ENCODE data around the gene ANKRD12. TPM values are rescaled to one million over a fixed set of nuclear protein-coding genes. Genes with fewer than 3 reads are reported as not detected.

The ANKRD12 gene

DNA sequence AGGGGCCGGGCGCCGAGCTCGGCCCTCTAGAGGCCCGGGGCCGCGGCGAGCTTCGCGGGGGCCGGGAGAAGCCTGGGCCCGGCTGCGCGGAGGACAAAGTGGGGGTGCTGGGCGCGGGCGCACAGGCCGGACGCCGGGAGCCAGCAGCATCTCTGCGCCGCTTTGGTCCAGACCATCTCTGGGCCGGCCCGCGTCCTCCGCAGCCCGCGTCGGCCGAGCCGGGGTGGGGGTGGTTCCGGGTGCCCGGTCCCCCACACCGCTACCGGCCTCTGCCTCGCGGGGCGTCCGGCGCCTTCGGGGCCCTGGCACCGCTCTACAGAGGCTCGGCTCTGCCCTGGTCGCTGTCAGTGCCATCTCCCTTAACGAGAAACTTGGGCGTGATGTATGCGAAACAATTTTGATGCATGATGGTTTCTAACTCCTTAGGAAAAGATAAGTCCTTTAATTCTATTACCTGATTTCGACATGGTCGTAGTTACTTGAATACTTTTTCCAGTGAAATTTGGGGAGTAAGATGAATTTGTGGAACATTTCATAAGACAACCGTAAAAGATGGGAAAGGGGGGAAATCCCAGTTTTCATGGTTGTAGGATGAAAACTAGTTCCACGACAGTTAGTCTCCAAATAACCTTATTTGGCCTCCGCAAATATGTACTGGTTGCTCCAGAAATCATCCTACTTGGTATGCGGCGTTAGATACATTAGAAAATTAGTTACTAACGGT is 198.6 kb downstream of the ANKRD12 start:
- Histone ChIP-seq H3K23ac (ENCODE audit: low read depth, low read length, poor library complexity) (peak overlapping the region; percentile 85), H3K9me3 (replicated peaks in 1 of 2; ENCODE audit: control insufficient read depth in 2 of 2, insufficient read depth in 1 of 2, low read depth in 1 of 2, low read length in 2 of 2) (peaks cover 0 to 6% of the 10 kb centered on the region in 2 donors), H2BK12ac (ENCODE audit: low read length) (no peak overlapping the region), H2AFZ (ENCODE audit: low read length) (peak overlapping the region; percentile 96), H2BK5ac (ENCODE audit: low read length) (no peak overlapping the region), H4K91ac (ENCODE audit: low read depth, low read length, poor library complexity) (no peak overlapping the region), H4K8ac (ENCODE audit: low read depth, low read length) (no peak overlapping the region), H3K9ac (ENCODE audit: low read depth, low read length, poor library complexity) (peak overlapping the region; percentile 90), H2AK5ac (ENCODE audit: low read depth, low read length) (no peak overlapping the region), H2BK120ac (ENCODE audit: low read depth, low read length) (no peak overlapping the region), H3K79me1 (ENCODE audit: low read depth, low read length) (peaks cover 3% of the 10 kb centered on the region), H3K14ac (ENCODE audit: low read length) (peak overlapping the region; percentile 94), H3K4me1 (ENCODE audit: control insufficient read depth in 2 of 2, insufficient read depth in 1 of 2, low read depth in 1 of 2, low read length in 2 of 2) (peaks cover 0 to 5% of the 10 kb centered on the region in 2 donors), H3K27ac (replicated peaks; ENCODE audit: low read length) (peak overlapping the region; percentile 31), H2BK15ac (ENCODE audit: low read length) (peak overlapping the region; percentile 89), H3K4ac (ENCODE audit: low read length) (no peak overlapping the region), H3K4me3 (ENCODE audit: low read length in 2 of 2) (peak overlapping the region; percentile 83 to 94), H3K27me3 (ENCODE audit: control insufficient read depth in 3 of 3, insufficient read depth in 3 of 3, low read depth in 1 of 3, low read length in 3 of 3) (no peaks in the 10 kb centered on the region), H3K36me3 (replicated peaks in 1 of 2; ENCODE audit: control insufficient read depth in 2 of 2, insufficient read depth in 2 of 2, low read length in 2 of 2) (peaks cover 3 to 36% of the 10 kb centered on the region in 2 donors), H3K18ac (ENCODE audit: low read length) (peak overlapping the region; percentile 97), H3K4me2 (ENCODE audit: insufficient read depth, low read length, poor library complexity, severe bottlenecking) (peak overlapping the region; percentile 60)
- no CpG with 5 or more reads among the region's 55 CpGs for WGBS, 2 donors (ENCODE audit: extremely low coverage in 2 of 2, insufficient read length in 2 of 2, insufficient replicate concordance in 1 of 2)
- no peak for DNase-seq (ENCODE audit: low spot score)

Small RNA genes within 50 kb of the gene (small RNA-seq; reads per million reads assigned to genes)
- gene RF00019 (ENCODE audit: insufficient read depth): not detected

Data from neuronal stem cell (in vitro differentiated cells).